Gastroesophageal sphincter (tissue), 4 donors: ENCODE data around the gene MYL11. TPM values are rescaled to one million over a fixed set of nuclear protein-coding genes. Genes with fewer than 3 reads are reported as not detected.

Experiments
- ATAC-seq: fragments of 150-250 bp; one replicate; pipeline ENCODE4 v1.9.1; 2016; ENCODE audit warnings: mild to moderate bottlenecking, moderate library complexity
- H3K27ac ChIP-seq, 4 donors: fragments of 200-600 bp; sonication (generic) in 3 of 4; 1 replicate in 3 of 4; 2 replicates in 1 of 4; pipeline ENCODE4 v1.5.1; 2016 to 2019
- H3K27me3 ChIP-seq: fragments of 200-600 bp; sonication (generic); one replicate; pipeline ENCODE4 v1.5.1; 2019
- H3K36me3 ChIP-seq, 2 donors: fragments of 200-600 bp; sonication (generic); one replicate each; pipeline ENCODE4 v1.5.1; 2019; ENCODE audit warnings: control low read depth in 1 of 2
- H3K4me1 ChIP-seq, 3 donors: fragments of 200-600 bp; sonication (generic); 1 replicate in 2 of 3; 2 replicates in 1 of 3; pipeline ENCODE4 v1.5.1; 2016 to 2019; ENCODE audit warnings: control low read depth in 2 of 3
- H3K4me3 ChIP-seq, 2 donors: fragments of 200-600 bp; sonication (generic); one replicate each; pipeline ENCODE4 v1.5.1; 2019; ENCODE audit warnings: mild to moderate bottlenecking in 1 of 2, moderate library complexity in 1 of 2
- H3K9me3 ChIP-seq, 3 donors: fragments of 200-600 bp; sonication (generic); one replicate each; pipeline ENCODE4 v1.5.1; 2017 to 2019; ENCODE audit warnings: control low read depth in 2 of 3
- EP300 ChIP-seq: sonication (generic); formaldehyde crosslinking; IDR thresholded peaks from one replicate; pipeline ENCODE4 v1.6.1; 2017; ENCODE audit warnings: antibody characterized with exemption, mild to moderate bottlenecking
- POLR2A ChIP-seq, 2 donors: fragments of 450-650 bp; IDR thresholded peaks; one replicate each; pipeline ENCODE4 v1.6.1; 2017; ENCODE audit warnings: antibody characterized with exemption in 2 of 2, mild to moderate bottlenecking in 2 of 2, moderate library complexity in 1 of 2
- POLR2AphosphoS5 ChIP-seq: sonication (generic); formaldehyde crosslinking; IDR thresholded peaks from one replicate; pipeline ENCODE4 v1.6.1; 2017; ENCODE audit warnings: antibody characterized with exemption
- WGBS, 2 donors: methylation state at CpG; one replicate each; pipeline ENCODE4 v1.1.5; 2018; ENCODE audit warnings: low coverage in 1 of 2; 5-methylcytosine and 5-hydroxymethylcytosine counted together
- total RNA-seq, 4 donors: library from RNA; depleted of rRNA; stranded (reverse); fragments of >200 nt; gene quantifications; one replicate each; pipeline ENCODE4 v1.1.0, GENCODE V29; 2016
- TF ChIP-seq, protein P1 (sequence below), 4 experiments: fragments of 200-600 bp in 2 of 4; fragments of 450-650 bp in 2 of 4; sonication (generic) in 1 of 4; IDR thresholded peaks; one replicate each; pipeline ENCODE4 v1.5.1; 2017 to 2019; ENCODE audit warnings: antibody characterized with exemption in 4 of 4, mild to moderate bottlenecking in 2 of 4, moderate library complexity in 2 of 4

Gene MYL11
- total RNA-seq, 4 donors from 2014 or later: not detected

DNA sequence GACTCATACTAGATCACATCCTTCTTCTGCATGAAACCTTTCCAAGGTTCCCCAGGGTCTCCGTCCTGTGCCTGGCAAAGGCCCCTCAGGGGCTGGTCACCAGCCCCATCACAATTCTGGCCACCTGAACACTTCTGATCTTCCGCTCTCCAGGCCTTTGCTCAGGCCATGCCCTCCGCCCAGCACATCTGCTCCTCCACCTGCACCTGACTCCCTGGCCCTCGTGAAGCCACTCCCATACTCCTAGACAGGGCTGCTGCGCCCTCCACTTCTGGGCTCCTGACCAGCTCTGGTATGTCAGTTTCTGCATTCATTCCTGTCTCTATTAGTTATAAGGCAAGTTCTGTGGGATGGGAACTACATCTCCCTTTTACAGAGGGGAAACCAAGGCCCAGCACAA lies 1.9 kb upstream of the MYL11 start:
- Histone ChIP-seq H3K4me1 (peaks cover 0 to 40% (median 15%) of the 10 kb centered on the region in 3 donors), H3K9me3 (no peaks in the 10 kb centered on the region), H3K36me3 (no peaks in the 10 kb centered on the region), H3K27me3 (no peaks in the 10 kb centered on the region), H3K4me3 (no peak overlapping the region), H3K27ac (no peak overlapping the region)
- no peak for TF ChIP-seq POLR2A (IDR thresholded peaks at IDR 0.05)
- TF ChIP-seq, protein P1, sequence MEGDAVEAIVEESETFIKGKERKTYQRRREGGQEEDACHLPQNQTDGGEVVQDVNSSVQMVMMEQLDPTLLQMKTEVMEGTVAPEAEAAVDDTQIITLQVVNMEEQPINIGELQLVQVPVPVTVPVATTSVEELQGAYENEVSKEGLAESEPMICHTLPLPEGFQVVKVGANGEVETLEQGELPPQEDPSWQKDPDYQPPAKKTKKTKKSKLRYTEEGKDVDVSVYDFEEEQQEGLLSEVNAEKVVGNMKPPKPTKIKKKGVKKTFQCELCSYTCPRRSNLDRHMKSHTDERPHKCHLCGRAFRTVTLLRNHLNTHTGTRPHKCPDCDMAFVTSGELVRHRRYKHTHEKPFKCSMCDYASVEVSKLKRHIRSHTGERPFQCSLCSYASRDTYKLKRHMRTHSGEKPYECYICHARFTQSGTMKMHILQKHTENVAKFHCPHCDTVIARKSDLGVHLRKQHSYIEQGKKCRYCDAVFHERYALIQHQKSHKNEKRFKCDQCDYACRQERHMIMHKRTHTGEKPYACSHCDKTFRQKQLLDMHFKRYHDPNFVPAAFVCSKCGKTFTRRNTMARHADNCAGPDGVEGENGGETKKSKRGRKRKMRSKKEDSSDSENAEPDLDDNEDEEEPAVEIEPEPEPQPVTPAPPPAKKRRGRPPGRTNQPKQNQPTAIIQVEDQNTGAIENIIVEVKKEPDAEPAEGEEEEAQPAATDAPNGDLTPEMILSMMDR (IDR thresholded peaks at IDR 0.05): no peak
- no peak for TF ChIP-seq POLR2AphosphoS5
- TF ChIP-seq EP300: no peak
- WGBS, 2 donors: 86 to 87% methylated on average over 1 to 5 of the region's 5 CpGs
- ATAC-seq: no peak

DNA sequence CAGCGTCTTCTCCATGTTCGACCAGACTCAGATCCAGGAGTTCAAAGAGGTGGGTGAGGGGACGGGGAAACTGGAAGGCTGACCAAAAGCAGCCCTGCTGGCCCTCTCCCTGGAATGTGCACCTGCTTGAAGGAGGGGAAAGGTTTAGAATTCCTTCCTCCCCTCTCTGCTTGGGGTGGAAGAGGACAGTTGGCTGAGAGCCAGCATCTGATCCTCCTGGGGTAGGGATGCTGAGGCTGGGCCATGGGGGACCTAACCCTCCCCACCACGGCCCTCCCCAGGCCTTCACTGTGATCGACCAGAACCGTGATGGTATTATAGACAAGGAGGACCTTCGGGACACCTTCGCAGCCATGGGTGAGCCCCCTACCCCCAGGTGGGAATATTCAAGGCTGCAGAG lies 1.3 kb downstream of the MYL11 start:
- Histone ChIP-seq H3K27me3 (no peaks in the 10 kb centered on the region), H3K4me3 (no peak overlapping the region), H3K9me3 (no peaks in the 10 kb centered on the region), H3K36me3 (no peaks in the 10 kb centered on the region), H3K27ac (peak overlapping the region in 2 of 4 donors; percentile 12 to 100), H3K4me1 (peaks cover 0 to 41% (median 15%) of the 10 kb centered on the region in 3 donors)
- TF ChIP-seq POLR2AphosphoS5 (no peak), EP300 (no peak), POLR2A (IDR thresholded peaks at IDR 0.05) (no peak)
- TF ChIP-seq, protein P1 (IDR thresholded peaks at IDR 0.05): no peak
- ATAC-seq: no peak
- 70 to 90% methylated on average over 2 of the region's 8 CpGs for WGBS, 2 donors

DNA sequence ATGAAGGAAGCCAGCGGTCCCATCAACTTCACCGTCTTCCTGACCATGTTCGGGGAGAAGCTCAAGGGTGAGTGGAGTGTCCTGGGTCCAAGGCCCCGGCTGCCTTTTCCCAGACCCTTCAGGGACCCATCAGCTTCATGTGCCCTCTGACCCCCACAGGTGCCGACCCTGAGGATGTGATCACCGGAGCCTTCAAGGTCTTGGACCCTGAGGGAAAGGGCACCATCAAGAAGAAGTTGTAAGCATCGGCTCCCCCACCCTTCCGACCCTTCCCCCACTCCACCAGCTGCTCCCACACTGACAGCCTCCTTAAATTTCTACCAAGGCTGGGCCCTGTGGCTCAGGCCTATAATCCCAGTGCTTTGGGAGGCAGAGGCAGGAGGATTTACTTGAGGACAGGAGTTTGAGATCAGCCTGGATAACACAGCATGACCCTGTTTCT lies 1.9 kb downstream of the MYL11 start:
- no peak for ATAC-seq
- TF ChIP-seq POLR2AphosphoS5 (no peak), EP300 (no peak), POLR2A (IDR thresholded peaks at IDR 0.05) (no peak)
- TF ChIP-seq, protein P1 (IDR thresholded peaks at IDR 0.05): no peak
- Histone ChIP-seq H3K27ac (peak overlapping the region in 3 of 4 donors; percentile 98 to 100 (median 100)), H3K4me3 (no peak overlapping the region), H3K9me3 (no peaks in the 10 kb centered on the region), H3K27me3 (no peaks in the 10 kb centered on the region), H3K36me3 (no peaks in the 10 kb centered on the region), H3K4me1 (peaks cover 0 to 36% (median 10%) of the 10 kb centered on the region in 3 donors)
- WGBS, 2 donors: no CpG with 5 or more reads among the region's 8 CpGs

DNA sequence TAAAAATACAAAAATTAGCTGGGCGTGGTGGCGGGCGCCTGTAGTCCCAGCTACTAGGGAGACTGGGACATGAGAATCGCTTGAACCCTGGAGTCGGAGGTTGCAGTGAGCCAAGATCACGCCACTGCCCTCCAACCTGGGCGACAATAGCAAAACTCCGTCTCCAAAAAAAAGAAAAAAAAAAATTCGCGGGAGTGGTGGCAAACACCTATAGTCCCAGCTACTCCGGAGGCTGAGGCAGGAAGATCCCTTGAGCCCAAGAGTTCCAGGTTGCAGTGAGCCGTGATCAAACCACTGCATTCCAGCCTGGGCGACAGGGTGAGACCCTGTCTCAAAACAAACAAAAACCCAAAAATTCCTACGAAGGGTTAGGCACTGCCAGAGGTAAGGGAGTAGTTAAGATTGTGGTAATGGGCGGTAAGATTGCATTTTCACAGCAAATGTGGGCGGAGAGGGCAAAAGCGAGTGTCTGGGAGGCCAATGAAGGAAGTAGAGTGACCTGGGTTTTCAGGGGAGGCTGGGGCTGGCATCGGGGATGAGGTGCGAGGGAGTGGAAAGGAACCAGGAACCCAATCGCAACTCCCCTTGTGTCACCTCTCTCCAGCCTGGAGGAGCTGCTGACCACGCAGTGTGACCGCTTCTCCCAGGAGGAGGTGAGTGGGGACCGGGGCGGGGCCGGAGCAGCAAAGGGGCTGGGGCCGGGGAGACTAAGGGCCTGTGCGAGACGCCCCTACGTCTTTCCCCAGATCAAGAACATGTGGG lies 2.6 kb downstream of the MYL11 start:
- no peaks in the 10 kb centered on the region for H3K9me3 ChIP-seq
- peaks cover 0 to 35% (median 10%) of the 10 kb centered on the region in 3 donors for H3K4me1 ChIP-seq
- H3K27me3 ChIP-seq: no peaks in the 10 kb centered on the region
- TF ChIP-seq POLR2AphosphoS5 (no peak), EP300 (no peak), POLR2A (IDR thresholded peaks at IDR 0.05) (no peak)
- TF ChIP-seq, protein P1 (IDR thresholded peaks at IDR 0.05): no peak
- 38 to 41% methylated on average over 11 to 16 of the region's 29 CpGs for WGBS, 2 donors
- H3K36me3 ChIP-seq: no peaks in the 10 kb centered on the region
- no peak for ATAC-seq
- peak overlapping the region; percentile 44 to 68 for H3K4me3 ChIP-seq
- peak overlapping the region; percentile 90 to 100 (median 99) for H3K27ac ChIP-seq

DNA sequence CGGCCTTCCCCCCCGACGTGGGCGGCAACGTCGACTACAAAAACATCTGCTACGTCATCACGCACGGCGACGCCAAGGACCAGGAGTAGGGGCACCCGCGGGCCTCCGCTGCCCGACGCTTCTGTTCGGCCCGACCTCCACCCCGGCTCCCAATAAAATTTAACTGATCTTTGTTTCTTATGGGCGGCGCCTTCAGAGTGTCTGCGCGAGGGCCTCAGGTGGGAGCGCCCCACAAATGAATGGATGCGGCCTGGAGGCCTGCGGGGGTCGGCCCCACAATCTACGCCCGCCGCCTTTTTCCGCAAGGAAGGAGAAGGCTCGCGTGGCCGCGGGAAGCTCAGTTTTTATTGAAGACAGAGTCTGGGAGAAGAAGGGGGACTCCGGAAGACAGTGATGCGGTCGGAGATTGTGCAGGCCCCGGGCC lies 3.2 kb downstream of the MYL11 start:
- H3K27me3 ChIP-seq: no peaks in the 10 kb centered on the region
- ATAC-seq: peak; percentile 77
- WGBS, 2 donors: 0% methylated on average over 3 of the region's 39 CpGs; no CpG with 5 or more reads in 1 of the 2 donors

More for the DNA sequence above, 3.2 kb downstream of the MYL11 start:
- Histone ChIP-seq H3K36me3 (no peaks in the 10 kb centered on the region), H3K4me3 (peak overlapping the region; percentile 44 to 68), H3K4me1 (peaks cover 0 to 41% (median 10%) of the 10 kb centered on the region in 3 donors), H3K27ac (peak overlapping the region; percentile 90 to 100 (median 99)), H3K9me3 (no peaks in the 10 kb centered on the region)
- TF ChIP-seq EP300 (no peak), POLR2A (IDR thresholded peaks at IDR 0.05) (peak; percentile 58 to 79), POLR2AphosphoS5 (peak; percentile 81)
- TF ChIP-seq, protein P1 (IDR thresholded peaks at IDR 0.05): peak in 1 of 4 experiments; percentile 10
